GM23338 (cell line): Measurements from ENCODE around the gene CCL13. TPM values are rescaled to one million over a fixed set of nuclear protein-coding genes. Genes with fewer than 3 reads are reported as not detected.

Source experiments
- ATAC-seq: fragments of 200-7000 bp; cut with Tn5 transposase; 3 replicates; pipeline ENCODE4 v1.9.1; 2020
- DNase-seq: peaks from one replicate; pipeline ENCODE4 v3.0.0-alpha.2; 2015; ENCODE audit warnings: low spot score
- H2AFZ ChIP-seq: fragments of 200-600 bp; sonication (generic); 2 replicates; pipeline ENCODE4 v1.8.0; 2016; ENCODE audit warnings: antibody characterized with exemption, mild to moderate bottlenecking, moderate library complexity
- H3F3A ChIP-seq: fragments of 200-600 bp; sonication (generic); replicated peaks from 2 replicates; pipeline ENCODE4 v1.8.0; 2017; ENCODE audit warnings: antibody characterized with exemption, mixed run types, low read depth
- H3K27ac ChIP-seq: fragments of 200-600 bp; sonication (generic); 2 replicates; pipeline ENCODE4 v1.6.1; 2016; ENCODE audit warnings: low read depth
- H3K27me3 ChIP-seq: fragments of 200-600 bp; sonication (generic); 2 replicates; pipeline ENCODE4 v1.8.0; 2016; ENCODE audit warnings: mild to moderate bottlenecking, mixed run types, moderate library complexity; ENCODE audit not compliant: insufficient read depth
- H3K36me3 ChIP-seq: fragments of 200-600 bp; sonication (generic); 2 replicates; pipeline ENCODE4 v1.8.0; 2016; ENCODE audit warnings: mild to moderate bottlenecking; ENCODE audit not compliant: insufficient read depth
- H3K4me1 ChIP-seq: fragments of 200-600 bp; sonication (generic); 2 replicates; pipeline ENCODE4 v1.8.0; 2016; ENCODE audit warnings: mild to moderate bottlenecking, moderate library complexity; ENCODE audit not compliant: insufficient read depth
- H3K4me2 ChIP-seq: fragments of 200-600 bp; sonication (generic); 2 replicates; pipeline ENCODE4 v1.7.1; 2017; ENCODE audit warnings: mixed run types
- H3K4me3 ChIP-seq: fragments of 200-600 bp; sonication (generic); 2 replicates; pipeline ENCODE4 v1.6.1; 2016; ENCODE audit warnings: mixed run types
- H3K79me2 ChIP-seq: fragments of 200-600 bp; sonication (generic); replicated peaks from 2 replicates; pipeline ENCODE4 v1.8.0; 2017; ENCODE audit warnings: mild to moderate bottlenecking; ENCODE audit not compliant: insufficient read depth
- H3K9me2 ChIP-seq: fragments of 200-600 bp; sonication (generic); 2 replicates; pipeline ENCODE4 v1.8.0; 2017; ENCODE audit not compliant: insufficient read depth
- H4K20me1 ChIP-seq: fragments of 200-600 bp; sonication (generic); replicated peaks from 2 replicates; pipeline ENCODE4 v1.8.0; 2017; ENCODE audit warnings: mild to moderate bottlenecking; ENCODE audit not compliant: insufficient read depth
- H3K27ac Mint-ChIP-seq: 2 replicates; pipeline ENCODE4 v1.8.0; 2020; ENCODE audit warnings: inconsistent platforms, mild to moderate bottlenecking, moderate library complexity, mixed read lengths
- H3K27me3 Mint-ChIP-seq: 3 replicates; pipeline ENCODE4 v1.8.0; 2022; ENCODE audit warnings: low read depth, mild to moderate bottlenecking, moderate library complexity, mixed read lengths, inconsistent platforms; ENCODE audit not compliant: insufficient read depth, poor library complexity
- H3K36me3 Mint-ChIP-seq: 3 replicates; pipeline ENCODE4 v1.8.0; 2021; ENCODE audit warnings: low read depth, mild to moderate bottlenecking, inconsistent platforms, moderate library complexity, mixed read lengths
- H3K4me1 Mint-ChIP-seq: 3 replicates; pipeline ENCODE4 v1.8.0; 2020; ENCODE audit warnings: mild to moderate bottlenecking, inconsistent platforms, mixed read lengths
- H3K4me3 Mint-ChIP-seq: 3 replicates; pipeline ENCODE4 v1.8.0; 2021; ENCODE audit warnings: moderate library complexity, mild to moderate bottlenecking, inconsistent platforms, mixed read lengths
- H3K9me3 Mint-ChIP-seq: 3 replicates; pipeline ENCODE4 v1.8.0; 2020; ENCODE audit warnings: moderate library complexity, mild to moderate bottlenecking, inconsistent platforms, mixed read lengths
- CTCF ChIP-seq, 2 experiments: fragments of 200-600 bp in 1 of 2; sonication (generic) in 1 of 2; conservative IDR thresholded peaks; 2 replicates each; pipeline versions ENCODE4 v1.5.1 to v1.6.1; 2016 to 2017; ENCODE audit warnings: antibody characterized with exemption in 2 of 2, low read depth in 2 of 2, mild to moderate bottlenecking in 2 of 2, moderate library complexity in 1 of 2
- EZH2phosphoT487 ChIP-seq: fragments of 200-600 bp; sonication (generic); IDR thresholded peaks from one replicate; pipeline ENCODE4 v1.8.1; 2018; ENCODE audit warnings: antibody characterized with exemption; ENCODE audit not compliant: unreplicated experiment
- REST ChIP-seq: IDR thresholded peaks from one replicate; pipeline ENCODE4 v1.6.1; 2018; ENCODE audit warnings: antibody characterized with exemption; ENCODE audit not compliant: unreplicated experiment
- ZNF462 ChIP-seq: fragments of 250-450 bp; sonication (Bioruptor Pico); IDR thresholded peaks from 2 replicates; pipeline ENCODE4 v1.5.0; 2020; ENCODE audit warnings: mild to moderate bottlenecking, moderate library complexity
- polyA plus RNA-seq: library from polyadenylated mRNA; unstranded; fragments of >200 nt; fragmentation: Nextera tagmentation; extraction: Ambion mirVana; gene quantifications from 2 replicates; pipeline ENCODE4 v1.2.1, GENCODE V29; 2016
- total RNA-seq: library from RNA; depleted of rRNA; stranded (reverse); fragments of >200 nt; shearing (Covaris generic); gene quantifications from 2 replicates; pipeline ENCODE4 v1.2.3, GENCODE V29; 2014

CCL13 gene
- total and polyA plus RNA-seq, 2 experiments from 2014 or later = not detected

- Histone ChIP-seq H4K20me1 (no peaks in the 10 kb centered on the region), H3K36me3 (no peaks in the 10 kb centered on the region), H3F3A (no peaks in the 10 kb centered on the region), H2AFZ (no peak overlapping the region), H3K4me2 (no peak overlapping the region), H3K4me3 (no peak overlapping the region), H3K79me2 (no peaks in the 10 kb centered on the region), H3K27ac (no peak overlapping the region), H3K9me2 (0 out of 2 replicates have a peak, but pooled peaks cover 6% of the 10 kb centered on the region), H3K4me1 (peaks cover 3% of the 10 kb centered on the region; the same call in 1 of the 2 replicates), H3K27me3 (no peaks in the 10 kb centered on the region)
- TF ChIP-seq REST = no peak
- TF ChIP-seq CTCF (conservative IDR thresholded peaks at IDR 0.05; ENCODE audit: low read depth in 2 of 2) = no peak
- TF ChIP-seq ZNF462 (CRISPR knock-in tag) = no peak
- no peak for TF ChIP-seq EZH2phosphoT487
- no peaks in the 10 kb centered on the region for H3K9me3 Mint-ChIP-seq
- H3K4me3 Mint-ChIP-seq = no peak overlapping the region
- H3K27ac Mint-ChIP-seq = no peak overlapping the region
- DNase-seq (no peak), ATAC-seq (no peak)
- H3K27me3 Mint-ChIP-seq = no peaks in the 10 kb centered on the region
- H3K4me1 Mint-ChIP-seq = peaks cover 9% of the 10 kb centered on the region
- H3K36me3 Mint-ChIP-seq = no peaks in the 10 kb centered on the region
Observed at GRCh38 chr17:34374457-34374856, 18.2 kb downstream of the CCL13 start.
